H1 (cell line): ENCODE results near the gene OLFML2A. TPM values are rescaled to one million over a fixed set of nuclear protein-coding genes. Genes with fewer than 3 reads are reported as not detected.

Source experiments
- CHD7 ChIP-seq: fragments of 300-600 bp; sonication (generic); IDR thresholded peaks from 2 replicates; pipeline ENCODE4 v1.7.1; 2012; ENCODE audit warnings: low read length, moderate library complexity, mild to moderate bottlenecking, inconsistent platforms; ENCODE audit not compliant: insufficient replicate concordance
- polyA plus RNA-seq, 7 experiments: library from polyadenylated mRNA; depleted of rRNA in 3 of 7; stranded (reverse) in 5 of 7; unstranded in 2 of 7; fragments of >200 nt in 5 of 7; fragments of 200-250 nt in 2 of 7; gene quantifications; 1 replicate in 5 of 7; 2 replicates in 1 of 7; 4 replicates in 1 of 7; pipeline versions ENCODE4 v1.2.1 to v1.2.3, GENCODE V29; 2011 to 2013; ENCODE audit warnings: missing spikeins in 2 of 7, mixed read lengths in 2 of 7
- total RNA-seq: library from RNA; stranded (reverse); fragmentation: NEBNext Ultra II Directional; extraction: Animal tissue kit (Norgen Biotek cat#: 25700); gene quantifications from 2 replicates; pipeline ENCODE4 v1.2.1, GENCODE V29; 2021

Gene OLFML2A
- total and polyA plus RNA-seq, 2 of the 8 experiments (the other 6 are each of a cell fraction or from before 2014, with no cell fraction given) = 7.8 to 11.5 TPM

GRCh38 chr9:124839612-124840299, 62.8 kb downstream of the OLFML2A start (continued):
- no peak for TF ChIP-seq CHD7
- TF ChIP-seq, all 59 proteins: peak for 6
